Cardiac fibroblast (primary cell): Measurements from ENCODE around the gene MCOLN2.
A peak's percentile ranks its signal among the peaks of the same experiment; 100 is the strongest.
"Not testable (repeated sequence)": the region's sequence is repeated elsewhere in the genome, so short reads cannot be mapped to it uniquely, and the experiment has no call there.

Experiments
- DNase-seq, 2 donors: peaks; one replicate each; pipeline versions ENCODE4 v3.0.0 to v3.0.0-alpha.2; 2010; ENCODE audit warnings: low read depth in 2 of 2
- H3K4me3 ChIP-seq, 2 donors: replicated peaks in 1 of 2; 1 replicate in 1 of 2; 2 replicates in 1 of 2; pipeline ENCODE4 v1.5.1; 2011; ENCODE audit warnings: low read depth in 2 of 2, low read length in 2 of 2, mild to moderate bottlenecking in 2 of 2, moderate library complexity in 1 of 2
- TF ChIP-seq, protein P1 (sequence below): IDR thresholded peaks from one replicate; pipeline ENCODE4 v1.5.1; 2011; ENCODE audit warnings: low read depth, mild to moderate bottlenecking, low read length, inconsistent platforms

MCOLN2 gene

GRCh38 chr1:85027242-85027983 is 30.5 kb upstream of the MCOLN2 start:
- TF ChIP-seq, protein P1, sequence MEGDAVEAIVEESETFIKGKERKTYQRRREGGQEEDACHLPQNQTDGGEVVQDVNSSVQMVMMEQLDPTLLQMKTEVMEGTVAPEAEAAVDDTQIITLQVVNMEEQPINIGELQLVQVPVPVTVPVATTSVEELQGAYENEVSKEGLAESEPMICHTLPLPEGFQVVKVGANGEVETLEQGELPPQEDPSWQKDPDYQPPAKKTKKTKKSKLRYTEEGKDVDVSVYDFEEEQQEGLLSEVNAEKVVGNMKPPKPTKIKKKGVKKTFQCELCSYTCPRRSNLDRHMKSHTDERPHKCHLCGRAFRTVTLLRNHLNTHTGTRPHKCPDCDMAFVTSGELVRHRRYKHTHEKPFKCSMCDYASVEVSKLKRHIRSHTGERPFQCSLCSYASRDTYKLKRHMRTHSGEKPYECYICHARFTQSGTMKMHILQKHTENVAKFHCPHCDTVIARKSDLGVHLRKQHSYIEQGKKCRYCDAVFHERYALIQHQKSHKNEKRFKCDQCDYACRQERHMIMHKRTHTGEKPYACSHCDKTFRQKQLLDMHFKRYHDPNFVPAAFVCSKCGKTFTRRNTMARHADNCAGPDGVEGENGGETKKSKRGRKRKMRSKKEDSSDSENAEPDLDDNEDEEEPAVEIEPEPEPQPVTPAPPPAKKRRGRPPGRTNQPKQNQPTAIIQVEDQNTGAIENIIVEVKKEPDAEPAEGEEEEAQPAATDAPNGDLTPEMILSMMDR = no peak
- DNase-seq = peak; percentile 24 to 66
- H3K4me3 ChIP-seq = no peak overlapping the region

DNA sequence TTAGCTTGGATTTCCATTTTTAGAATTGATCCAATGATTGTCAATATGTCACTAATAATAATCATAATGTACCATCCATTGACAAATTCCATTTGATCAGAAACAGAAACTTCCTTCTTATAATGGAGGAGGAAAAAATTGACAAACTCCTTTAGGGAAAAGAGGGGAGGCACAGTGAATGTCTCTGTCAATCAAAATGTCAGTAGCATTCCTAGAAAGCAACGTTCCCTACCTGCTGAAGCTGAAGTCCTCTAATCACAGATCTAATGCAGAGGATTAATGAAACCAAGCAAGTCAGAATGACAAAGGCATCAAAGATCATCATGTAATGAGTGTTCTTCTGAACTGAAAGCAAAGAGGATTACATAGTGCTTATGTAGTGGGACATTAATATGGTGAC is 29.0 kb upstream of the MCOLN2 start:
- TF ChIP-seq, protein P1 = no peak
- DNase-seq = no peak
- no peak overlapping the region for H3K4me3 ChIP-seq

DNA sequence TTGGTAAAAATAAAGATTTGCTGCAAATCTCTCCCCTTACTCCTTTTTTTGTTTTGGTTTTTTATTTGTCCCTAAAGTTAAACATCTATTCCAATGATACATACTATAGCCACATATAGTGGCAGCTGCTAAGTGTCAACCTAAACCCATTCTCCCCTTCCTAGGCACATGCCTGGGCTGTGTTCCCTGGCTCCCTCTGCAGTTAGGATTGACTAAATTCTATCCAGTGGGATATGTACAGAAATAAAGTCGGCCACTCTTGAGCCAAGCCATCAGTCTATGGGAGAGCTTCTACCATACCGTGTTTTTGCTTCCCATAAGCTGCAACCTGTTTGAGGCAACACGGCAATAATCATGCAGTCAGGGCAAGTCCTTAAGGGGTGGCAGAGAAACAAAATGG is 27.8 kb upstream of the MCOLN2 start:
- TF ChIP-seq, protein P1 = no peak
- no peak overlapping the region for H3K4me3 ChIP-seq
- DNase-seq = no peak

GRCh38 chr1:85022700-85023099 is 25.8 kb upstream of the MCOLN2 start:
- no peak overlapping the region for H3K4me3 ChIP-seq
- TF ChIP-seq, protein P1 = no peak
- DNase-seq = no peak

DNA sequence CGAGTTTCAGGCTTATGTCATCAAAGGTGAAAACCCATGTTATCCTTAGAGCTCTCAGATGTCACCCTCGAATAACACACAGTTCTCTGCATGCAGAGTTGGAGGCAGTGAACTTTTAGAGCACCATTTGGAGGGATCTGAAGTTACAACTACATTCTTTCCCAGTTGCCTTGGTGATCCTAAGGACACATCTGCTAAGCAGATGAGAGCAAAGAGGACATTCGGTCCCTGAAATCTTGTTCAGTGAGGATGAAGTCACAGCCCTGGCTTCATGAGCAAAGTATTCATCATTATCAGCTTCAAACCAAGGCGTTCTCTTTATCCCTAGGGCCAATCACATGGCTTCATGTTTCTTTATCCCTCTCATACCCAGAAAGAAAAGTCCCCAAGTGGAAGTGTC is 23.1 kb upstream of the MCOLN2 start:
- TF ChIP-seq, protein P1 = no peak
- H3K4me3 ChIP-seq = no peak overlapping the region
- no peak for DNase-seq

DNA sequence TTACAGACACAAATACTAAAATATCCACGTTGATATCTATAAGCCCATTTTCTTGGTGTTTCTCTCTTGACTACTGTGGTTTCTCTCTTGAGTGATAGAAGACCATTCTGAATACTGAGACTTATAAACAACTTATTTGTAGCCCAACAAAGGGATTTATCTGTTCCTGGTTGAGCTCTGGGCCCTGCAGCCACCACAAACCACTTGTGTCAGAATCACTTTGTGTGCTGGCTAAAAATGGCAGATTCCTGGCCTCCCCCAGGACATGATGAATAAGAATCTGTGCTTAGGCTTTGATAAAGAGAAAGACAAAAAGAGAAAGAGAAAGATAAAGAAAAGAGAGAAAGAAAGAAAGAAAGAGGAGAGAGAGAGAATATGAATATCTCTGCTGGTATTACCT is 18.9 kb upstream of the MCOLN2 start:
- no peak overlapping the region for H3K4me3 ChIP-seq
- TF ChIP-seq, protein P1 = no peak
- no peak for DNase-seq

DNA sequence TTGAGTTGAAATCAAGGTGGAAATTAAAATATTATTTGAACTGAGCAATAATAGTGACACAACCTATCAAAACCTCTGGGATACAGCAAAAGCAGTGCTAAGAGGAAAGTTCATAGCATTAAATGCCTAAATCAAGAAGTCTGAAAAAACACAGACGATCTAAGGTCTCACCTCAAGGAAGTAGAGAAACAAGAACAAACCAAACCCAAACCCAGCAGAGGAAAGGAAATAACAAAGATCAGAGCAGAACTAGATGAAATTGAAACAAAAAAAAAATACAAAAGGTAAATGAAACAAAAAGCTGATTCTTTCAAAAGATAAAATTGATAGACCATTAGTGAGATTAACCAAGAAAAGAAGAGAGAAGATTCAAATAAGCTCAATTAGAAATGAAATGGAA is 8.7 kb upstream of the MCOLN2 start:
- not testable (repeated sequence) for DNase-seq, H3K4me3 ChIP-seq
